ENCODE results near the gene CRISPLD2.

CRISPLD2 gene

DNA sequence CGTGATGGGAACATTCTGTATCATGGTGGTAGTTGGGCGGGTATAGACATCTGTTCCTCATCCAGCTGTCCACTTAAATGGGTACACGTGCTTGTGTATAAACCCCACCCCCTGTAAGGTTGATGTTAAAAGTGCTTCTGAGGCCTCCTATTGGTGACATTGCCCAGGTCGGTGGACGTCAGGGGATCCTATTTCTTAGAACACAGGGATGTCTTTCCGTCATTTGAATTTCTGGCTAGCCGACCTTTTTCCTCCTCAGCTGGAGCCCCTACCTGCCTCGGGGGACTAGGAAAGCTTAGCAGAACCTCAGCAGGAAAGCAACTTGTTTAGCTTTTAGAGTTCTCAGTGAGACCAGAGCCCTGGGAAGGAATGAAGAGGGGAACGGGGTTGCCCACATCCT, 16.6 kb upstream of the CRISPLD2 start:
- FAIRE-seq: no peak

DNA sequence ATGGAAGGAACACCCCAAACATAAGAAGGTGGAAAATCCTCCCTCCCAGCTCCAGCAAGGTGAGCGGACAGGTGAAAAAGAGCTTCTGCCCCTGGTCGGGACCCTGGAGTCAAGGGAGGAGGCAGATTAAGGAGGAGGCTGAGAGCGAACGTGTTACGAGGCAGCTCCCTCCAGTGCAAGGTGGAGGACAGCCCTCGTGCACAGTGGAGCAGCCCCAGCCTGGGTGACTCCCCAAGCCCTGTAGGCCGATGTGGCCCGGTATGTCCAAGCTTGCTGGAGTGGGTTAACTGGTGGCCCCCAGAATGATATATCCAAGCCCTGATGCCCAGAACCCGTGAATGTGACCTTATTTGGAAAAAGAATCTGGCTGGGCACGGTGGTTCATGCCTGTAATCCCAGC, 15.5 kb upstream of the CRISPLD2 start:
- FAIRE-seq: no peak

DNA sequence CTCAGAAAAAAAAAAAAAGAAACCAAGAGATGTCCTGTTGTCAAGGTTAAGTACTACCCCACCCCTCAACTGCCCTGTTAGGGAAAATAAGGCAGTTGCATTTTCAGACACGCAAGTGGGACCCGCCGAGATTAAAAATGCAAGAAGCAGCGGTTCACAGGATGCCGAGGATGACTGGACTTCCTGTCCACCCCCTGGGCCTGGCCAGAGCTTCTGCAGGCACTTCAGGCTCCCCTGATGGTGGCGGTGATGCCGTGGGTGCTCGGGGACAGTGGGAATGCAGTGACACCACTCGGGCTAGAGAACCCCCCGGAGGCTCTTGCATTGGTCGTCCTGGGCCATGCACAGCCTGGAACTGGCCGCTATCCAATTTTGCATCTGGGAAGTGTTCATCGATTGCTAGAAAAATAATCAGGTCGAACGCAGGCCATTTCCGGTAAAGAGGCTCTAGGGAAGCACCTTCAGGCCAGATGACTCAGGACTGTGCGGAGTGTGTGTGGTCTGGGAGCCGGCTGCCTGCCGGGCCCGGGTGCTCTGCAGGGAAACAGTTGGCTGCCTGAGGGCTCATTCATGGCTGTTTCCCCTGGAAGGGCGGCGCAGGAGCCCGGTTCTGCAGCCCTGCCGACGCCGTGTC, 13.4 kb upstream of the CRISPLD2 start:
- no peak for FAIRE-seq

DNA sequence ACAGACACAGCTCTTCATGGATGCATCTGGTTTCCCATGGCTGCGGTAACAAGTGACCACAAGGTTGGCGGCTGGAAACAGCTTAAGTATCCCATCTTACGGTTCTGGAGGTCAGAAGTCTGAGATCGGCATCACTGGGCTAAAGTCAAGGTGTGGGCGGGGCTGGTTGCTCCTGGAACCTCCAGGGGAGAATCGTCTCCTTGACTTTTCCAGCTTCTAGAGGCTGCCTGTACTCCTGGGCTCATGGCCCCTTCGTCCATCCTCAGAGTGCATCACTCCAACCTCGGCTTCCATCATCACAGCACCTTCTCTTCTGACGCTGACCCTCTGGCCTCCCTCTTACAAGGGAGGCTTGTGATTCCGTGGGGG, 12.9 kb upstream of the CRISPLD2 start:
- FAIRE-seq: no peak

DNA sequence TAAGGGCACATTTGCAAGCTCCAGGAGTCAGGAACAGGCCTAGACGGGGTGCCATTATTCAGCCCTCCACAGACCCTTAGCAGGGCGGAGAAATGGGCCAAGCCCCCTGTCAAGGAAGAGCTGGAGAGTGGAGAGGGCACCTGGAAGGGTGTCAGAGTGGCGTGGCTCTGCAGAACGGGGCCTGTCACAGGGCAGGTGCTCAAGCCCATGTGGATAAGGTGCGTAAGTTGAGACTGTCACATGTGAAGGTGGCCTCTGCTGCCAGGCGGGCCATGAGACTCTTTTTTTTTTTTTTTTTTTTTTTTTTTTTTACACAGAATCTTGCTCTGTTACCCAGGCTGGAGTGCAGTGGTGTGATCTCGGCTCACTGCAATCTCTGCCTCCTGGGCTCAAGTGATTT, 12.0 kb upstream of the CRISPLD2 start:
- FAIRE-seq: no peak

DNA sequence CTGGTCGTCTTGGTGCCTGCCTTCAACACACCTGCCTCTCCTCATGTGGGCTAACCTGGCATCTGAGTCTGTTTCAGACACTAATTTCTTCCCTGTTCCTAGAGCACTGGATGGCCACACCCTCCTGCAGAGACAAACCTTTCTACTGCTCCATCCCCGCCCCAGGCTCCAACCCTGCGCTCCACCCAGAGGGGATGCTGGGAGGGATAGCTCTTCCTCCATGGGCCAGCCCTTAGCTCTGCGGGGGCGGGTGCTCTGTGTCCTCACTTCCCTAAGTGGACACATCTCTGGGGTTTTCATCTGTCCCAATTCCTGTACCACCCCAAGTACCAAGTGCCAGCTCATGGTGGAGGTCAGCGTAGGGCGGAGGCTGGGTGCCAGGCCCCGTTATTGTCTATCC, 11.0 kb upstream of the CRISPLD2 start:
- no peak for FAIRE-seq

DNA sequence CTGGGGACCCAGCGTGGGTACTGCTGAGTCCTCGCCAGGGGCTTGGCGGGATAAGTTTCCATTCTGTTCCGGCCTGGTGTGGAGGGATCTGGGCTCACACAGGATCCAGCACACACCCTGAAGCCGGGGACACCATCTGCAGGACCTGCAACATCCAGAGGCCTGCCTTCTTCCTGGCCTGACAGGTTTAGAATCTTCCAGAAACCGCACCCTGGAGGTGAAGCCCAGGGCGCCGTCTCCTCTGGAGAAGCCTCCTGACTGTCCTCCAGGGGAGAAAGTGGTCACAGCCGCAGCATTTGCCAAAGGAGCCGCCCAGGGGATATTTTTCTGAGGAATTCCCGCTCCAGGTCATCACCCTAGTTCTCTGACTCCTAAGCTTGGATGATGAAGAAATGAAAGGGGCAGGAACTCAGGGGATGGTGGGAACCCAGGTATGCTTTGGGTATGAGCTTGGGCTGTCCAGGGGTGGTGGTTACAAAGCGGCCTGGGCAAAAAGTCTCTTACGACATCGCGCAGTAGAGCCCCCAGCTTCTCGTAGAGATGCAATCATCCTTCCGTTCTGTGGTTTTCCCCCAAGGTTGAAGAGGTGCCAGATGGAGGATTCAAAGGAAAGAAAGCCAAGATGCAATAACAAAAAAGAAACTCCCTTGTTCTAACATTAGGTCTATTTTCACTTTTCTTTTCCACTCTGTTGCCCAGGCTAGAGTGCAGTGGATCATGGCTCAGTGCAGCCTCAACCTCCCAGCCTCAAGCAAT, 9.1 kb upstream of the CRISPLD2 start:
- FAIRE-seq: no peak

DNA sequence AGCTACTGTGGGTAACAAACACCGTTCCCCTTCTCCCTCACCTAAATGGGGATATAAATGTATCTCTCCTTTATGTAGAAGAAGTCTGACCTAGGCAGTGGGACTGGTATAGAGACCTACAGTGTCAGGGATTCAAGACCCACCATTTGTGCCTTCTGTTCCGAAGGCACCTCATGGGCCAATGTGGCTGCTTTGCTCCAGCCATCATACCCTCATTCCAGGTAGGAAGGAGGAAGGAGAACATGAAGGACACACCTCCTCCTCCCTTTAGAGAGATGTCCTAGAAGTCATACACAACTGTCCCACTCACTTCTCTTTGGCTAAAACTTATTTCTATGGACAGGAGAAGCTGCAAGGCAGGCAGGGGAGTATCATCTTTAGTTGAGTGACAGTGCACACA, 8.3 kb upstream of the CRISPLD2 start:
- FAIRE-seq: no peak

DNA sequence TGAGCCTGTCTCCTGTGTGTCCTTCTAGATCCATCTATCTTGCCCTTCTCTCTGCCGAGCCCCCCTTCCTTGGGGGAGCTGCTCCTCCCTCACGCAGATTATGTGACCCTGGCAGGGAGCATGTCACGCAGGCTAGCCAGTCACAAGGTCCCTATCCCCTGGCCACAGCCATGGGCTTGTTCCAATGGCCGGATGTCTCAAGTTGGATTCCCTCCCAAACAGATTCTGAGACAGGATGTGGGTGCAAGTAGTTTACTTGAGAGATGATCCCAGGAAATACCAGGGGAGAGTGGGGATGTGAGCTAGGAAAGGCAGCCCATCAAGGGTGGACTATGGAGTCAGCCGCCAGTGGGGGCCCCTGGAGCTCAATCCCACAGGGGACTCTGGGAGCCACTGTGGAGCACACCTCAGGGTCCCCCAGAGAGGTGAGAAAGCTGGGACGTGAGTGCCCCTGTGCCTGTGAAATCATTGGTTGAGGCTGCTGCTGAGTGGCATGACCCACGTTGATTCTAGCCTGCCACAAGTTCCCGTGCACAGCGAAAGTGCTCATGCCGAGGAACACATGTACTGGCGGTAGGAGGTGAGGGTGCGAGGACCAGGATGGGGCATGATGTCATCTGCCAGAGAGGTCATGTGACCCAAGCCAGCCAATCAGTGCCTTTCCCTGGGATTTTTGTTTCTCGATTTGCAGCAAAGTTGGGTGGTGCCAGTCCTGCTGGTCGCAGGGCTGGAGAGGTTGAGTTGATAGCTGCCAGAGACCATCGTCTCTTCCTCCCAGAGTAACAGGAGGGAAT, 6.4 kb upstream of the CRISPLD2 start:
- FAIRE-seq: no peak

DNA sequence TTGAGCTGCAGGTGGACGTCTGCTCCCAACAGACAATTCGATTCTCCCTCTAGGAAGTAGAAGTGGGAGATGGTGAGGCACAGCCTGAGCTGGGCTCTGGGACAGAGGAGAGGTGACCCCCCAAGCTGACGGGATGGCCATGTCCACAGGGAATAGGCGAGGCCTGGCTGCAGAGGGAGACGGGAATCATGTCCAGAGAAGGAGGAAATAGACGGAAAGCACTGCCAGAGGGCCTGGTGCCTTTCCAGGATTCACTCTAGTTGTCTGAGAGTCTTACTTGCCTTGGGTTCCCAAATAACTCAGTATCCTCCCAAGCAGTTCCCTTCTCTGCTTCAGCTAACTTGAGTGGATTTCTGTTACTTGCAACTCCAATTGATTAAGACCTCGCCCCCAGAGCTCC, 4.3 kb upstream of the CRISPLD2 start:
- no peak for FAIRE-seq

DNA sequence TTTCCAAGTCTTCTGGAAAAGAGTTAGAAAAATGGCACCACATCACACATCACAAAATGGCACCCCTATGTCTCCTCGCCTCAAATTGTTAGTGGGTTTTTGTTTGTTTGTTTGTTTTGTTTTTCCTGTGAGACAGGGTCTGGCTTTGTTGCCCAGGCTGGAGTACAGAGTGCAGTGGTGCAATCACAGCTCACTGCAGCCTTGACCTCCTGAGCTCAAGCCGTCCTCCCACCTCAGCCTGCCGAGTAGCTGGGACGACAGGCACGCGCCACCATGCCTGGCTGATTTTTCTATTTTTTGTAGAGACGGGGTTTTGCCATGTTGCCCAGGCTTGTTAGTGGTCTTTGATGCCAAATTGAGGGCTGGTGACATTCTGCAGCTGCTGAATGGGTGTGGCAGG, 3.8 kb upstream of the CRISPLD2 start:
- no peak for FAIRE-seq

DNA sequence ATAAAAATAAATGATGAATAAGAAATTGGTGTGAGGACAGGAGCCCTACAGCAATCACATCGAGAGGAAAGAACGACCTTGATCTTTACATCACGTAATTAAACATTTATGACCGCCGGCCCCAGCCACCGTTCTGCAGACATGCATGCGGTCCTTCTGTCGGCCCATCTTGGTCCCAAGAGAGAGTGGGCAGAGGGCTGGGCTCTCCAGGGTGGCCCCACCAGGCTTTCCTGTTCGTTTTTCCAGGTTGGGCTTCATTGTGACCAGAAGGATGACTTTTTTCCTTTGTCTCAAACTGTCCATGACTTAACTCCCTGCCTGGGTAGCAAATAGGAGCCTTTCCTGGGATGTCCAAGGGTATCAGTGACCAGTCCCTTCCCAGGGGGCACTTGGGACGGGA, 3.3 kb upstream of the CRISPLD2 start:
- FAIRE-seq: no peak

DNA sequence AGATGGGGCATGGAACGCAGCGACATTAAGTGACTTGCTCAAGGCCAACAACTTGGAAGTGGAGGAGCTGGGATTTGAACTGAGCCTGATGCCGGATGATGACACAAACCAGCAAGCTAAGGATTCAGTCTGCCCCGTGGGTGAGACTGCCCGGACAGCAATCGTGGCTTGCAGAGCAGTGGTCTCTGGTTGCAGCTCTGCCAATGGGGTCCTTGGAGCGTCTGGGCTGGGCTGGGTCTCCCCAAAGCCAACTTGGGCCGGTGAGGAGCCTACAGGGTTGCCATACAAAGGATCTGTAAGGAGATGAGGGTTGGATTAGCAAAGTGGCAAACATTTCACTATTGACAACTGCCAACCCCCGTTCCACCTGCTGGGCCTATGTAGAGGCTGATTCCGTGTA, 2.6 kb upstream of the CRISPLD2 start:
- no peak for FAIRE-seq

DNA sequence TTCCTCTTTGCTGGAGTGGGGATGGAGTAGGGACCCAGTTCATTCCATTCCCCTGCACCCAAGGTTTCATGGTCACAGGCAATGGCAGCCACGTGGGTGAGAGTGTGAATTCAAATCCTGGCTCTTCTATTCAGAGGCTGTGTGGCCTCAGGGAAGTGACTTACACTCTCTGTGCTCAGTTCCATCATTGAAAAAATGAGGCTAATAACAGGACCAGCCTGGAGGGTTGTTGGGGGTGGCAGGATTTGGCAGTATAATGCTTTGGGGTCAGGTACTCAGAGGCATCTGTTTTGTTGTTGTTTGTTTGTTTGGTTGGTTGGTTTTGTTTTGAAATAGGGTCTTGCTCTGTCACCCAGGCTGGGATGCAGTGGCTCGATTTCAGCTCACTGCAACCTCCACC, 2.2 kb upstream of the CRISPLD2 start:
- FAIRE-seq: no peak

DNA sequence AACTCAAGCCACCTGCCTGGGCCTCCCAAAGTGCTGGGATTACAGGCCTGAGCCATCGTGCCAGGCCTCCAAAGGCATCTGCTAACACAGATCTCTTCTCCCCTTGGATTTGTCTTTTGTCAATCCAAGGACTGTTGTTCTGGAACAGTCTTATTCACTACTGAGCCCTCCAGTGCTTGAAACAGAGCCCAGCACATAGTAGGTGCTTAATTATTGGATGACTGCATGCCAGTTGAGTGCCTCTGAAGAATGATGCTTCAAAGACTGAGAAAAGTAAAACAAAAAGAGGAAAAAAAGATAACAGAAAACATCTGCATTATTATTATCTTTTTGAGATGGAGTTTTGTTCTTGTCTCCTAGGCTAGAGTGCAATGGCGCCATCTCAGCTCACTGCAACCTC, 1.7 kb upstream of the CRISPLD2 start:
- FAIRE-seq: no peak

DNA sequence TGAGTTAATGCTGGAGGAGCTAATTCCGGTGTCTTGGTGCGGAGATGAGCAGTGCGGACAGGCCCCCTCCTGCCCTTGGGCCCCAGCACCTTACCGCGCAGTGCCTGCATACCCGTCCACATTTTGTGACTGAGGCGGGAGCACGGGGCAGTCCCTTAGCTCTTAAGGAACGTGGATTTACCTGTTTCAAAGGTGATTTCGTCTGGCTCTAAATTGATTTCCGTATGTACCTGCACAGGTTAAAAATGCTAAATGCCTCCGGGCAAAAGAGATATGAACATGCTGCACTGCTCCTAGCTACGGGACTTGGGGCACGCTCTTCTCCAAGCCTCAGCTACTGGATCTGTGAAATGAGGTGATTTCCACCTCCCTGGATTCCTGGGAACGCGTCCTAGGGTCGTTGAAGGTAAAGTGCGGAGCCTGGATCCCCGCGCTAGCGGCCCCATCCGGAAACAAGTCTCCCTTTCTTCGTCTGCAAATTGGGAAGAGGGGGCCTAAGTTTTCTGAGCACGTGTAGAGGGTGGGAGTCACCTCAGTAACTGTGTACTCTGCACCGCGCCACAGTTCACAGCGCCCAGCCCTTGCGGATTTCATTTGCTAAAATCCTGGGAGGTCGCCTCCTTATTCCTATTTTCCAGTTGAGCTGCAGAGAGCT, 669 bp upstream of the CRISPLD2 start:
- no peak for FAIRE-seq

DNA sequence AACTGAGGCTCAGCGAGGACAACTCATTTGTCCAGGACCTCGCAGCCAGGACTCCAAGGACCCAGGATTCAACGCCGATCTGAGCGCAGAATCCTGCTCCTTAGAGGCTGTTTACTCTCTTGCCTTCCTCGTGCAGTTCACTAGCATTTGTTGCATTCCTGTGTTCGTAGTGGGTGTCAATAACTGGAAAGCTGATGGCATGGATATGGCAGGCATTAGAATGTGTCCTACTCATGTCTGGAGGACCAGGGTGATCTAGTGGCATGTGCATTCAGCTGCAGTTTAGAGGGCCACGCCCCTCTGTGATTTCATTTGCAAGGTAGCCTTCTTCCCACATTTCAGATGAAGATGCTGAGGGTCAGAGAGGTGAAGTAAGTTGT, 510 bp downstream of the CRISPLD2 start:
- FAIRE-seq: no peak

DNA sequence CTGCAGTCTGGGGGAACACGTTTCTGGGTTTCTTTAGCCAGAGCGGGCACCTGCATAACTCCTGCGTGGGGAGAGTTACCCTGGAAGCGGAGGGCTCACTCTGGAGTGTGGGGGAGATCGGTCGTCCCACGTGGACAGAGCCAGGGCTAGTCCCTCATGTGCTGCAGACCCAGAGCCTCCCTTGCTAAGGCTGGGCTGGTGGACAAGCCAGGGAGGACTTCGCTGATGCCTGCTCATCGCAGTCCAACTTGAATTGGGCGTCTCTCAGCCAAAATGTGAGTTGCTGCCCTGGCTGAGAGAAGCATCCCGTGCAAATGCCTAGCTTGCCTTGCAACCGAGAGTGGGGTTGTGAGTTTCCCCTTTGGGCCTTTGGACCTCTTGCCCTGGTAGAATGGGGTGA, 986 bp downstream of the CRISPLD2 start:
- FAIRE-seq: no peak

DNA sequence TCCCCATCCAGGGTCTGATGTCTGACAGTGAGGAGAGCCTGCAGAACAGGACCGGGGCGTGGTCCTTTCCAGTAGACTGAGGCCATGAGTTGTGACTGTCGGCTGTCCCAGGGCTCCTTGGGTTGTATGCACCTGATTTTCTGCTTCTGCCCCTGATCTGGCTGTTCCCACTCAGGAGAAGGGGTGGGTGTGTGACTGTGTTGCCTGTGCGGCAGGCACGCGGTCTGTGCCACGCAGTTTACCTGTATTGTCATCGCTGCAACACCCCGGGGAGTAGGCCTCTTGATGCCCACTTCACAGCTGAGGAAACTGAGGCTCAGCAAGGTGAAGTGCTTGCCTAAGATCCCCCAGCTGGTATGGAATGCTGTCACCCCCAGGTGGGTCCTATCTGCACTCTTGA, 1.4 kb downstream of the CRISPLD2 start:
- no peak for FAIRE-seq

DNA sequence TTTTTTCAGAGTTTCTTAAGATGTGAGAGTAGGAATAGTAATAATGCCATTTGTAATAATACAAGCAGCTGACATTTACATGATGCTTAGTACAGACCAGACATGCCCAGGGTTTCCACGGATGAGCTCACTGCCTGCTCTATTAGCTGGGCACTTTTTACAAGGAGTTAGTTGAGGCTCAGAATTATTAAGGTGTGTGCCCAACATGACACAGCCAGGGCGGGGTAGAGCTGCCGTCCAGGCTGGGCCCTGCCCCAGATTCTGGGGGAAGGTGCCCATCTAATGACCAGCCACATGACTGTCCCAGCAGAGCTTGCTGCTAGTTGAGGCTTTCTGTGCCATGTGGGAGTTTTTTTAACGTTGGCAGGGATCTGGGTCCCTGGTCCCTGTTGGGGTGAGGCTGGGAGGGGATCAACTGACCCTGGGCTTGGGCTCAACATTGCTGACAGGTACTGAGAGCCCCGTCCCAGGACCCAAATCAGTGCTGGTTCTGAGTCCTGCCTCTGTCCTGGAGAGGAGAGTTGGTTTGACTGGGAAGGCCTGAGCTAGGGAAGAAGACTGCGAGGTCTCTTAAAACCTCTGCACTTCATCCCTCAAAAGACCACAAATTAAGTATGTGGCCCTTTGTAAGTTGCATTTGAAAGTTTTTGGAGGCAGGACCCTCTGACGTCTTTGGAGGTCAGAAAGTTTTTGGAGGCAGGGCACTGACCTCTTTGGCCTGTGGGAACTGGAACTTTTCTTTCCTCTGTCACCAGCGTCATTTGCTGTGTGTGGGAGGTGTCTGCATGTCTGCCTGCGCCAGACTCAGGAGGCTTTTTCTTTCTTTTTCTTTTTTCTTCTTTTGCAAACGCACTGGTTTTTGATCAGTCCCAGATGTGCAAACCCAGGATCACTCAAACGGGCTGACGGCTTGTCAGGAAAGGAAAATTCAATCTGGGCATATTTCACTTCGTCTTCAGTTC, 2.2 kb downstream of the CRISPLD2 start:
- no peak for FAIRE-seq

DNA sequence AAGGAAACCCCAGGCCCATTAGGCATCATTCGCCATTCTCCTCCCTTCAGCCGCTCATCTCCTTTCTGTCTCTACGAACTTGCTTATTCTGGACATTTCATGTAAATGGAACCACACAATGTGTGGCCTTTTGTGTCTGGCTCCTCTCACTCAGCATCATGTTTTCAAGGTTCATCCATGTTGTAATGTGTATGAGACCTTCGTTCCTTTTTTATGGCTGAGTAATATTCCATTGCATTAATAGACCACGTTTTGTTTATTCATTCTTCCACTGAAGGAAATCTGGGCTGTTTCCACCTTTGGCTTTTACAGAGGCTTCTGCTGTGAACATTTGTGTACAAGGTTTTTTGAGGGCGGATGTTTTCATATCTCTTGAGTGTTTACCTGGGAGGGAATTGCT, 3.2 kb downstream of the CRISPLD2 start:
- FAIRE-seq: no peak

DNA sequence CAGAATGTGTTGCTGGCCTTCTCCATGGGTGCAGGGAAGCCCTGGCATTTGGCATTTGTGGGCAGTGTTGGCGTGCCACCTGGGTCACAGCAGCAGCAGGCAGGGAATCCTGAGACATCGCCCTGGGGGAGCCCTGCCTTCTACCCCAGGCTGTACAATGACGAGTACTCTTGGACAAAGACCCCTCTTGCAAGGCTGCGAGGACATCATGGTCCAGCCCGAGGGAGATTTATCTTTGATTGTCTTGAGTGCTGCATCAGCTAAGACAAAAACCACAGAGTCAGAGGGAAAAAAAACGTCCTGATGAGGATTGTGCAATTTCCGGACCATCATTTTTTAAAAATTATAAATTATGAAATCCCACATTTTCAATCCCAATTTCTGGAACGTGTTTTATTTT, 3.7 kb downstream of the CRISPLD2 start:
- no peak for FAIRE-seq

DNA sequence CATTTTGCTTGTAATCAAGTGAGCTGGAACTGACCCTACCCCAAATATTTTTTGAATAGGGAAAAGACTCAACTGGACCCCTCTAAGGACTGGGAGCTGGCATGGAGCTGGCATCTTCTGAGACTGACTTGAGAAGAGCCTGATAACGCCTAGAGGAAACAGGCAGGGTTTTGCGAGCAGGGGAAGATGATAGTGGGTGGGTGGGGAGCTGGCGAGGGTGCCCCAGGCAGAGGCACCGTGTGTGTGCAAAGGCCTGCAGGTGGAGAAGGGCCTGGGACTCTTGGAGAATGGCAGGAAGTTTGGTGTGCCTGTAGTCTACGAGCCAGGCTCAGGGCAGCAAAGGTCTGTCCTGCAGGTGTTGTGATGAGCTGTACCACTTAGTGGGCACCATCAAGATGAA, 4.1 kb downstream of the CRISPLD2 start:
- FAIRE-seq: no peak

Measured in G401.6 (cell line).